Muscle of back (tissue), 11 donors: Measurements from ENCODE around the gene FGF10. TPM values are rescaled to one million over a fixed set of nuclear protein-coding genes. Genes with fewer than 3 reads are reported as not detected.

Source experiments
- DNase-seq, 3 donors: peaks; one replicate each; pipeline versions ENCODE4 v3.0.0 to v3.0.0-alpha.2; 2013
- polyA plus RNA-seq, 10 donors: library from polyadenylated mRNA; unstranded; fragments of 120-200 nt; gene quantifications; one replicate each; pipeline ENCODE4 v1.2.1, GENCODE V29; 2013; ENCODE audit not compliant: insufficient read length in 10 of 10

The FGF10 gene
- polyA plus RNA-seq, 10 donors, result 3.1 to 7.6 (median 5.9) TPM

DNA sequence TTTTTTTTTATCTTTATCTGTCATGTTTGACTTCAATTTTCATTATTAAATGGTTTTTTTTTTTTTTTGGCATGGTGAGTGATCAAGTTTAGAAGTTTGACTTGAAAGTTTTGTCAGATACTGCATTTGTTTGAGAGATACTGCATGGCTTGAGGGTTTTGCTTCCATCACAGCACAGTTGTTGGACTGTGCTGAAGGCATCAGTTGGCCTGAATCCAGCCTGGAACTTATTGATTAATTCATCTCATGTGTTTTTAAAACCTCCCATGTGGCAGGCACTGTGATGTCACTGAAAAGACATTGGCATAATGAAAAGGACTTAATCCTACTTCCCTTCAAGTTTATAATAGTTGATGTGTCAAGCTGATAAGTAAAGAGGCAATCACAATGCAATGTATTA, 128.4 kb downstream of the FGF10 start:
- no peak for DNase-seq

DNA sequence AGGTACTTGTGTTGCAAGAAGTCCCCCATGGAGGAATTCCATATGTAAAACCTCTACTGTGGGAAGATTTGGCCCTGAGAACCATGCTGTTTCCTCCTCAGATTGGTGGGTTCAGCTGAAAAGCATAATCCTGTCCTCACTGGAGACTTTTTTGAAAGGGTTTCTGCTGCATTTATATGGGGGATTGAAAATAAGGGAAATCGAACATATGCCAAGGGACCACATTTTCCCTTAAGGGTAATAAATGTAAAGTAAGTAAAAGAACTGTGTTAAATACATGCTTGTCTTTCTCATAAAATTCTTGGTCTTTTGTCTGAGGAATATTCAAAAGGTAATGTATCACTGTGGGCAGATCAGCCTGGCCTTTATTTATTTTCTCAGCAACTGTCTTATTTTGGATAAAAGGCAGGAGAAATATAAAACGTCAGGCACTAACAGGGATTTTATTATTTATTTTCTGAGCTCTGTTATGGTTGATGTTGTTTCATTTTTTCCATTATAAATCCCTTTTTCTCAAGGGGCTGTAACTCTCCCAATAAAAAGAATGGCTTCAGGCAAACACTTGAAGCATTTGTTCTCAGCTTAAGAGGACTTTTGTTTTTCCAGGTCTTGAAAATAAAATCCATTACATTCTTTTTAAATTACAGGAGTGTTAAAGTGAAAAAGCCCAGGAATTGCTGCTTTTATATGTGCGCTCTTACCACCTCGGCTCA, 131.4 kb downstream of the FGF10 start:
- peak in 1 of 3 donors; percentile 24 for DNase-seq

DNA sequence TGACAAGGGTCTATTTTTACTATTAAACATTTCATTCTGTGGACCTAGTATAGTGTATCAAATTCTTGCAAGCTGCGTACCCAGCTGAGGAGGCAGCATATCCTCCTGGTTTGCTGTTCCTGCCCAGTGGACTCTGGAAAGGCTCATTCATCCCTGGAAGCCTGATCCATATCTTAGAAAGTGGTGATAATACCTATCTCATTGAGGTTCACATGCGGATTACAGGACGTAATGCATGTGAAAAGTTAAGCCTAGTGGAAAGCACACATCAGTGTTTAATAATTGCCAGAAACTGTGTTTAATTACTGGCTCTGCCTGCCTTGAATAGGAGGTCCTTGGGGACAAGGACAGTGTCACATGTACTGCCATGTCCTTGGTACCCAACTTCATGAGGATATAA, 132.0 kb downstream of the FGF10 start:
- no peak for DNase-seq
